ENCODE measurements around the gene TRDN. TPM values are rescaled to one million over a fixed set of nuclear protein-coding genes. Genes with fewer than 3 reads are reported as not detected.

The TRDN gene
- total RNA-seq, 2 donors from 2014 or later: 0.14 TPM; not detected in 1

GRCh38 chr6:123383718-123384117, 253.0 kb downstream of the TRDN start:
- Histone ChIP-seq H3K4me3 (no peak overlapping the region), H3K27ac (no peak overlapping the region), H3K9me3 (no peaks in the 10 kb centered on the region), H3K4me1 (ENCODE audit: control insufficient read depth in 1 of 2, low read depth in 2 of 2) (no peaks in the 10 kb centered on the region), H3K36me3 (no peaks in the 10 kb centered on the region), H3K27me3 (replicated peaks; ENCODE audit: insufficient read depth) (no peaks in the 10 kb centered on the region)
- no peak for TF ChIP-seq CTCF (IDR thresholded peaks at IDR 0.05)
- DNase-seq (ENCODE audit: low spot score): no peak
- ATAC-seq (ENCODE audit: insufficient number of reproducible peaks, low FRiP score, low read depth): no peak

DNA sequence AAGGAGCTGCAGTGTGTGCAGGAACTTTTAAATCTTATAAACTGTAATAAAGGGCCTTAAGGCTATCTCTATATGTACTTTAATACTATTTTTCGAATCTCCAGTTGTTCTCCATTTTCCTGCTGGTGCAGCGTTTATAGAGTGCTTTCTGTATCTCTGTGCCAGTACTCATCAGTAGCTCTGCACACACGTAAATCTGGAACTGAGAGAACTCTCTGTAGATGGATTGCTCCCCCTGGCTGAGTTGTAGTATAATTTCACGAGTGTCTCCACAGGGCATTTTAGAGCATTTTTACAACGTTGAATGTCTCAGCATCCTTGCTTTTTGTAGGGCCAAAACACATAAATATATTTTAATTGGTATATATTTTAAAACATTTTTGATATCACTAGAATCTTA, 256.5 kb downstream of the TRDN start:
- TF ChIP-seq CTCF (IDR thresholded peaks at IDR 0.05): no peak
- no peak overlapping the region for H3K27ac ChIP-seq
- no peaks in the 10 kb centered on the region for H3K9me3 ChIP-seq
- H3K36me3 ChIP-seq: no peaks in the 10 kb centered on the region
- DNase-seq (ENCODE audit: low spot score) (no peak), ATAC-seq (ENCODE audit: insufficient number of reproducible peaks, low FRiP score, low read depth) (no peak)
- no peaks in the 10 kb centered on the region for H3K27me3 ChIP-seq (replicated peaks; ENCODE audit: insufficient read depth)
- no peak overlapping the region for H3K4me3 ChIP-seq
- no peaks in the 10 kb centered on the region for H3K4me1 ChIP-seq (ENCODE audit: control insufficient read depth in 1 of 2, low read depth in 2 of 2)

GRCh38 chr6:123372737-123373136, 264.0 kb downstream of the TRDN start:
- DNase-seq (ENCODE audit: low spot score) (no peak), ATAC-seq (ENCODE audit: insufficient number of reproducible peaks, low FRiP score, low read depth) (no peak)
- Histone ChIP-seq H3K9me3 (no peaks in the 10 kb centered on the region), H3K27me3 (replicated peaks; ENCODE audit: insufficient read depth) (no peaks in the 10 kb centered on the region), H3K4me3 (no peak overlapping the region), H3K36me3 (no peaks in the 10 kb centered on the region), H3K4me1 (ENCODE audit: control insufficient read depth in 1 of 2, low read depth in 2 of 2) (no peaks in the 10 kb centered on the region), H3K27ac (no peak overlapping the region)
- no peak for TF ChIP-seq CTCF (IDR thresholded peaks at IDR 0.05)

DNA sequence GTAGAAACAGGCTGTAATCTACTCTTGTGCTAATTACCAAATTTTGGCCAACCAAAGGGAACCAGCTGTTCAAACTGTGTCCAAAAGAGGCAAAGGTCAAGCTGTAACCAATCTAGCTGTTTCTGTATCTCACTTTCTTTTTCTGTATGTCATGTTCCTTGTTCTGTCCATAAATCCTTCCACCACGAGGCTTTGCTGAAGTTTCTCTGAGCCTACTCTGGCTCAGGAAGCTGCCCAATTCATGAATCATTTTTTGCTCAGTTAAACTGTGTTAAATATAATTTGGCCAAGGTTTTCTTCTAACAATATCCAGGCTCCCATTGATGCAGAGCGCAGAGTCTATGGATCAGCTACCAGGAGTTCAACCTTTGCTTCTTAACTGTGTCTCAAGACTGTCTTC, 272.8 kb downstream of the TRDN start:
- no peaks in the 10 kb centered on the region for H3K4me1 ChIP-seq (ENCODE audit: control insufficient read depth in 1 of 2, low read depth in 2 of 2)
- ATAC-seq (ENCODE audit: insufficient number of reproducible peaks, low FRiP score, low read depth): no peak

GRCh38 chr6:123360359-123360758, 276.4 kb downstream of the TRDN start:
- Histone ChIP-seq H3K36me3 (no peaks in the 10 kb centered on the region), H3K4me3 (no peak overlapping the region), H3K4me1 (ENCODE audit: control insufficient read depth in 1 of 2, low read depth in 2 of 2) (no peaks in the 10 kb centered on the region), H3K9me3 (no peaks in the 10 kb centered on the region), H3K27ac (no peak overlapping the region), H3K27me3 (replicated peaks; ENCODE audit: insufficient read depth) (no peaks in the 10 kb centered on the region)
- no peak for ATAC-seq (ENCODE audit: insufficient number of reproducible peaks, low FRiP score, low read depth)
- TF ChIP-seq CTCF (IDR thresholded peaks at IDR 0.05): no peak
- no peak for DNase-seq (ENCODE audit: low spot score)

More for the DNA sequence above, 272.8 kb downstream of the TRDN start:
- DNase-seq (ENCODE audit: low spot score): no peak
- Histone ChIP-seq H3K36me3 (no peaks in the 10 kb centered on the region), H3K27ac (no peak overlapping the region), H3K27me3 (replicated peaks; ENCODE audit: insufficient read depth) (no peaks in the 10 kb centered on the region), H3K4me3 (no peak overlapping the region), H3K9me3 (no peaks in the 10 kb centered on the region)
- TF ChIP-seq CTCF (IDR thresholded peaks at IDR 0.05): no peak
